GM19023 (cell line): ENCODE measurements around the gene ZAP70.

ENCODE experiments used
- ATAC-seq: cut with Tn5 transposase; IDR thresholded peaks from one replicate; pipeline ENCODE4 v1.9.1; 2021; ENCODE audit warnings: mild to moderate bottlenecking, moderate library complexity; ENCODE audit not compliant: unreplicated experiment

The ZAP70 gene

GRCh38 chr2:97715951-97716694 is 2.7 kb downstream of the ZAP70 start:
- ATAC-seq: no peak

DNA sequence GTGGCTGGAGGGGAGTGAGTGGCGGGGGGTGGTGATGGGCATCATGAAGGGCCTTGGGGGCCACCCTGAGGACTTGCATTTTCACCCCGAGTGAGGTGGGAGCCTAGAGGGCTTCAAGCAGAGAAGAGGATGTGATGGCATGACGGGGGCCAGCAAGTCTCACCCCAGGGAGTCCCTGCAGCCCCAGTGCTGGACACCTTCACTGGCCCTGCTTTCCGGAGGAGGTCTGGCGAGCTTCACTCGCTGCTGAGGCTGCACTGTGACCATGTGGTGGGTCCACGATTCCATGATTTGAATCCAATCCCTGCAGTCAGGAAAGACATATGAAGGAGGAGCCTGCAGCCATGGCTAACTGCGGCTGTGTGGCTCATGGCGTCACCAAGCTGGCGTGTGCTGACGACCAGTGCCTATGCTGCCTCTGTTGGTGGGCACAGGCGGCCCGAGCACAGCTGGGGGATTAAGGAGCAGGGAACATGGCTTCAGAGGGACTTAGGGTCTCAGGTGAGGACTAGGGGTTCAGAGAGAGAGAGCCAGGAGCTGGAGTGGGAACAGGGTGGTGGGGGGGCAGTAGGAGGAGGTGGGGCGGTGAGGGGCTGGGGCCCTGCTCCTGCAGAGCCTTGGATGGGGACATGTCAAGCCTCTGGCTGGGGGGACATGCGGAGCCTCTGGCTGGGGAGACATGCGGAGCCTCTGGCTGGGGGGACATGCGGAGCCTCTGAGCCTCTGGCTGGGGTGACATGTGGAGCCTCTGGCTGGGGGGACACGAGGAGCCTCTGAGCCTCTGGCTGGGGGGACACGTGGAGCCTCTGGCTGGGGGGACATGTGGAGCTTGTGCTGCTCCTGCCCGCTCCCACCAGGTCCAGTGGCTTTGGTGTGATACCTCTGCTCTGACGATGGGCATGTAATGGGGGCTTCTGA is 3.6 kb downstream of the ZAP70 start:
- no peak for ATAC-seq

DNA sequence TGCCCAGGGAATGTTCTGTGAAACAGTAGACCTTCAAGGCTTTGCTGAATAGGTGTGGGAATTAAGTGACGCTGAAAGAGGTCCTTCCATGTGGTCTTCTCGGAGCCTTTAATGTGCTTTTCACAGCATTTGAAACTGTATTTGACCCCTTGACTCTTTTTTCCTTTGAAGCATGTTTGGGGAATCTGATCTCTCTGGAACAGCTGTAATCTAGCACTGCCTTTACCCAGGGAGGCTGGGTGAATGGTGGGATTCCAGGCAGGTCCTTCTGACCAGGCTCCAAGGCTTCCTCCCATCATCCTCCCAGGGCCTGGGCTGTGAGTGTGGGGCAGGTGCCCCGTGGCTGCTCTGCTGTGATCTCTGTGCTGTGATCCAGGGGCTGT is 4.2 kb downstream of the ZAP70 start:
- no peak for ATAC-seq

DNA sequence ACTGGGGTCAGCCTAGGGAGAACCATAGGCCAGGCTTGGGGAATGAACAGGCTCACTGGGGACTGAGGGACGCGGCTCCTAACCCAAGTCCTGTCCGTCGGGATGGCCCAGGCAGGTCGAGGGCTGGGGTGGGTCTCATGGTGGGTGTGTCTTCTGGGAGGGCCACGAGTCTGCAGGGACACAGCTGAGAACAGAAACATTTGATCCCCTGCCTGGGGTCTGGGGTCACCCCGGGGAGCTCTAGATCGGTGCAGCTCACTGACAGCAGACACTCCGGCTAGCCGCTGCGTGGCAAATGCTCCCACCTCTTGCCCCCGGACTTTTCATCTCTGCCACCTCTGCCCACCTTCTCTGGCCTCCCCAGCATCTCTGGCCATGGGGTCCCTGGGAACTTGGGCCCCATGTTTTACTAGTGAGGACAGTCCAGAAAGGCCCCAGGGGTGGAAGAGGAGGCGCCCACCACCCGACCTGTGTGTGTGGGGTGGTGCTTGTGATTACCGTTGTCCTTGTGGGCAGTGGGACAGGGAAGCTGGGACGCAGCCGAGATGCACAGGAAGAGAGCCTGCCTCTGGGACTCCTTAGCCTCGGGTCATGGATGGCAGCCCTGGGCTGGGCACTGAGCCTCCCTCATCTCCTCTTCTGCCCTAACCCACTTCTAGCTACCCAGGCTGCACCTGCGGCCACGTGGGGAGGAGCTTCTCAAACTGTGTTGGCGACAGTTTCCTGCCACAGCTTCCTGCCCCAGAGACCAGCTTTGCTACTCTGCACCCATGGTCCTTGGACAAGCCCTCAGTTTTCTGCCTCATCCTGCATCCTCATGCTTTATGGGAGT is 4.9 kb downstream of the ZAP70 start:
- peak; percentile 81 for ATAC-seq

DNA sequence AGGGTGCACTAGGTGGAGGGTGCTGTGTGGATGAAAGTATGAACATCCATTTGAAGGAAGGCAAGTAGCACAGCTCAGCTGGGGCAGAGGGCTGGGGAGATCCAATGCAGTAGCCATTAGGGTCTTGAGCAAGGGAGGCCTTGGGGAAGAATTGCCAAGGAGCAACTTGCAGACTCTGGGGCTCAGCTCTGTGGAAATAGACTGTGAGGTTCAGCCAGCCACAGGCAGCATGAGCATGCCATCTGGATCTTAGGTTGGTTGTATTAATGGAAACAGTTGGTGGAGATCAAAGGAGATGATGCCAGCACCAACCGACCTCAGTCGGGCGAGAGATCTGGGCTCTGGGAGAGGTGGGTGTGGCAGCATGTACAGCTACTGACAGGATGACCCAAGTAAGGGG is 5.6 kb downstream of the ZAP70 start:
- no peak for ATAC-seq

DNA sequence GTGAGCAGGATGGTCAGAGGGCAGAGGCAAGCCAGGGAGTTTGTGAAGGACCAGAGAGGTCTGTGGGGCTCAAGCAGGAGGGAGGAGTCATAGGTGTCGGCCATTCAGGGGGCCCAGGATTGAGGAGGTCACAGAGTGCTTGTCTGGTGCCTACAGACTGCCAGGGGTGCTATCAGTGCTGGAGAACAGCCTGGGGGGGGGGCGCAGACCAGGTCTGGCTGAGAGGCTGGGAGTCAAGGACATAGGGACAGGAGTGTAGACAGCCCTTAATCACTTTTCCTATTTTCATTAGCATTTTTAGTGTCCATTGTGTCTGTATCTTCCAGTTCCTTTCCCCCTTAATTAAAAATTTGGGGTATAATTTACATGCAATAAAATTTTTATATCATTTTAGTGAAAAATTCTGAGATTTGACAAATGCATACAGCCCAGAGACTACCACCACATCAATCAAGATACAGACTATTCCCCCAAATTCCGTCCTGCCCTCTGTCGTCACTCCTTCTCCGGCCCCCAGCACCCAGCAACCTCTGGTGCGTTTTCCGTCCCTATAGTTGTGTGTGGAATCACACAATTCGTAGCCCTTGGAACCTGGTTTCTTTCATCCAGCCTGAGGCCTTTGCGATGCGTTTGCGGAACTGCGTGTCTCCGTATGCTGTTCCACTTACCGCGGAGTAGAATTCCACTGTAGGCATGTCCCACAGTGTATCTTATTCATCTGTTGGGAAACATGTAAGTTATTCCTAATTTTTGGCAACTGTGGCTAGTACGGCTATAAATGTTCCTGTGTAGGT is 6.2 kb downstream of the ZAP70 start:
- no peak for ATAC-seq

GRCh38 chr2:97720746-97721145 is 7.4 kb downstream of the ZAP70 start:
- ATAC-seq: no peak

- no peak for ATAC-seq
Measured at GRCh38 chr2:97722227-97722626, 8.9 kb downstream of the ZAP70 start.

GRCh38 chr2:97723156-97724072 is 10.0 kb downstream of the ZAP70 start:
- ATAC-seq: no peak

DNA sequence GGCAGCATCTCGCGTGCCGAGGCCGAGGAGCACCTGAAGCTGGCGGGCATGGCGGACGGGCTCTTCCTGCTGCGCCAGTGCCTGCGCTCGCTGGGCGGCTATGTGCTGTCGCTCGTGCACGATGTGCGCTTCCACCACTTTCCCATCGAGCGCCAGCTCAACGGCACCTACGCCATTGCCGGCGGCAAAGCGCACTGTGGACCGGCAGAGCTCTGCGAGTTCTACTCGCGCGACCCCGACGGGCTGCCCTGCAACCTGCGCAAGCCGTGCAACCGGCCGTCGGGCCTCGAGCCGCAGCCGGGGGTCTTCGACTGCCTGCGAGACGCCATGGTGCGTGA is 10.7 kb downstream of the ZAP70 start:
- ATAC-seq: no peak

GRCh38 chr2:97724501-97724900 is 11.1 kb downstream of the ZAP70 start:
- ATAC-seq: no peak

DNA sequence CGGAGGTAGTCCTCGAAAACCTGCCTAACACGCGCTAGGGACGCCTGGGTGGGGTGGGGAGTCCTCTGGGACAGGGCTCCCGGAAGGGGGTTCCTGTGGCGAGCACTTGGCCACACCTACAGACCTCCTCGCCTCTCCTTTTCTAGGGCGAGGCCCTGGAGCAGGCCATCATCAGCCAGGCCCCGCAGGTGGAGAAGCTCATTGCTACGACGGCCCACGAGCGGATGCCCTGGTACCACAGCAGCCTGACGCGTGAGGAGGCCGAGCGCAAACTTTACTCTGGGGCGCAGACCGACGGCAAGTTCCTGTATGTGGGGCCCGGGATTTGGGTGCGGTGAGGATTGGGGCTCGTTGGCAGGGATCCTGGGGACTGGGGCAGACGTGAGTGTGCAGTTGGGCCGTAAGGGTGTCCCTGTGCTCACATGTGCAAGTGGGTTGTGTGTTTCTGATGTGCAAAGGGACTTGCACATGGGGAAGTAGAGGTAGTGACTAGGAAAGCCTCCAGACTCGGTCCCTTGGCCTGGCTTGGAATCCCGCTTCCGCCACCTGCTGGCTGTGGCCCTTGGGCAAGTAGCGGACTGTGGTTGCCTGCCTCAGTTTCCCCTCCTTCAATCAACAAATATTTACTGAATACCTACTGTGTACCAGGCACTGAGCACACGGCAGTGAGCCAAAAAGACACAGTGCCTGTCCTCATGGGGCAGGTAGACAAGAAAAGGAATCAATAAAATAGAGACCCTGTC is 11.7 kb downstream of the ZAP70 start:
- ATAC-seq: no peak

DNA sequence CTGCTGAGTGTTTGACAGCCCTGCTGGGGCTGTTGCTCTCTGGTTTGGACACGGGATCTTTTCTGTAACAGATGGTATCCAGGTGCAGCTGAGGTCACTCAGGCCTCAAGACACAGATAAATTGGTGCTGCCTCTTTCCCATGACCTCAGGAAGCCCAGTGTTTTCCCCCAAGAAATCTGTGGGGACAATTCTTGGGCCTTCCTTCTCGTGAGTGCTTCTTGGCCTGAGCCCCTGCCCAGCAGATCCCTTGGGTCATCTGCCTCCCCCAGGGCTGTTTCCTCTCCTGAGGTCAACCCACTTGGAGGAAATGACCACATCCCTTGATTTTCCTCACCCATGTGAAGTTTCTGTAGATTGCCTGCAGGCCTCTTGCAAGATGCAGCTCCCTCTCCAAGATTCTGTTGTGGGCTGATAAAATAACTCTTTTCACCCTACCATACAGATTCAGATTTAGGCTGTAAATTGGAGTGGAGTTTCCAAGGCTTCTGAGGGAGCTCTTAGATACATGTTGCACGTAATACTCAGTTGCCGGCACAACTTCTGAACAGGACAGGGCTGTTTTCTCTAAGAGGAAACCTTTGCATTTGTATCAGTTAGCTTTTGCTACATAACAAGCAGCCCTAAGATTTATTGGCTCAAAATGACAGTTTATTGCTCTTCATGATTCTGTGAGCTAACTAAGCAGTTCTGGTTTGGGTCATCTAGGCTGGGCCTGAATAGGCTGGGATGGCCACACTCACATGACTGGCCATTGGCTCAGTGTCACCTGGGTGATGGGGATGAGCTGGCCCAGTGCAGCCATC is 13.1 kb downstream of the ZAP70 start:
- no peak for ATAC-seq

DNA sequence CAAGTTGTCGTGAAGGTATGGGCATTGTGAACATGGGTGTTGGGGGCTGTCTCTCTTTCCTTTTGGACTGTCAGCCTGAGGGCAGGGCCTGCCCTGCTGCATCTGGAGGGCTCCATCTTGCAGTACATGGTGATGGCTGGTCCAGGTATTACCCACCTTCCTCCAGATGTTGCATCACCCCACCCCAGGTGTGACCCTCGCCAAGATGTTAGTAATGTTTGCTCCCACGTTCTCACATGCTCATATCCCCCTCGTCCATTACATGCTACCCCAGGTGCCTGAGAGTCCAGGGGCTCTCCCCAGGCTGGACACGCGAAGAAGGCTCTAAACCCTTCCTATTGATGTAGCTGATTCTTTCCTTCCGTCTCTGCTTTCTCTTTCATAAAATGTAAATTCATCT is 13.9 kb downstream of the ZAP70 start:
- ATAC-seq: no peak

GRCh38 chr2:97728091-97728731 is 14.8 kb downstream of the ZAP70 start:
- no peak for ATAC-seq

DNA sequence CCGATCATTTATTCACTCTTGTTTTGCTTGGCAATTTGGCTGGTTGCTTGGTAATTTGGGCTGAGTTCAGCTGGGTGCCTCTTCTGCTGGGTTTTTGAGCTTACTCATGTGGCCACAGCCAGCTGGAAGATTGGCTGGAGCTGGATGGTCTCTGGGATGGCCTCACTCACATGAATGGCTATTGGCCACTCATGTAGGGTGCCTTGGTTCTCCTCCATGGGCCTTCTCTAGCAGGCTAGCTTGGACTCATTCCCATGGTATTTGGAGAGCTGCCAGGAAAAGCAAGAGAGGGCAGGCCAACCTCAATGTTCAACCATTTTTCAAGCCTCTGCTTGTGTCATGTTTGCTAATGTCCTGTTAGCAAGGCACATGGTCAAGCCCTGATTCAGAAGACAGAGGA is 16.9 kb downstream of the ZAP70 start:
- no peak for ATAC-seq

DNA sequence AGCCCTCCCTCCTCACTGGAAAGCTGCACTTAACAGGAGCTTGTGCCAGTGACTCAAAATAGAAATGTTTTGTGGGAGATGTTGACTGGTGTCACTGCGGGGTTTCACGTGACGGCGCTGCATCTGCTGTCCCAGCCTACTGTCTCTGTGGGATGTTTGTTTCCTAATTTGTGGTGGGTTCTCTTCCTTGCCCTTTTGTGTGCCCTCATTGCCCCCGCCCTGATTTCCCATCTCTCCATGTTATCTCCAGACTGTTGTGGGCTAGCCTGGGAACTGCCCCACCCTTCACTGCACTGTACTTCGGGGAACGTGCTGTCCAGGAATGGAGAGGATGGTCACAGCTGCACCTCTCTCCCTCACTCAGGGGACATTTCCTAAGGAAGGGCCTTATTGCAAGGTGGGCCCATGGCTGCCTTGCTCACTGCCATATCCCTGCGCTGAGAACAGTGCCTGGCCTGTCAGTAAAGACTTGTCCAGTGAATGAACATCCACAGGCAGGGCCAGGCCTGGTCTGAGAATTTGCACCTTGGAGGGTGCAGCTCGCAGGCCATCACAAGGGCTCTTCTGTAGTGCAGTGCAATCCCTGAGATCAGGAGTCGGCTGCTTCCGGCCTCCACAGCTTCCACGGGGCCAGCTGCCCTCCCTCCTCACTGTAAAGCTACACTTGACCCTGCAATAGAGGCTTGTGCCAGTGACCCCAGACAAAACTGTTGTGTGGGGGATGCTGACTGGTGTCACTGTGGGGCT is 18.1 kb downstream of the ZAP70 start:
- no peak for ATAC-seq
